Trophoblast cell (in vitro differentiated cells and primary cell): ENCODE data around the gene ANKIB1. TPM values are rescaled to one million over a fixed set of nuclear protein-coding genes. Genes with fewer than 3 reads are reported as not detected.

Source experiments
- DNase-seq, 2 donors: peaks; one replicate each; pipeline ENCODE4 v3.0.0-alpha.2; 2016
- H2AFZ ChIP-seq: 2 replicates; pipeline ENCODE4 v1.6.1; 2013; ENCODE audit warnings: low read length, moderate library complexity, mild to moderate bottlenecking; ENCODE audit not compliant: insufficient read depth, poor library complexity
- H2AK5ac ChIP-seq: 2 replicates; pipeline ENCODE4 v1.6.1; 2013; ENCODE audit warnings: mild to moderate bottlenecking, low read length
- H2BK120ac ChIP-seq: 2 replicates; pipeline ENCODE4 v1.6.1; 2013; ENCODE audit warnings: low read length, mild to moderate bottlenecking, moderate library complexity; ENCODE audit not compliant: insufficient read depth, poor library complexity
- H2BK12ac ChIP-seq: 2 replicates; pipeline ENCODE4 v1.6.1; 2013; ENCODE audit warnings: mild to moderate bottlenecking, low read length, moderate library complexity
- H2BK5ac ChIP-seq: 2 replicates; pipeline ENCODE4 v1.6.1; 2013; ENCODE audit warnings: low read length, low read depth, moderate library complexity, mild to moderate bottlenecking; ENCODE audit not compliant: poor library complexity
- H3K14ac ChIP-seq: 2 replicates; pipeline ENCODE4 v1.6.1; 2013; ENCODE audit warnings: mild to moderate bottlenecking, low read length
- H3K18ac ChIP-seq: 2 replicates; pipeline ENCODE4 v1.6.1; 2013; ENCODE audit warnings: mild to moderate bottlenecking, low read length
- H3K23ac ChIP-seq: 2 replicates; pipeline ENCODE4 v1.6.1; 2013; ENCODE audit warnings: low read length
- H3K27ac ChIP-seq: 2 replicates; pipeline ENCODE4 v1.5.1; 2013; ENCODE audit warnings: low read depth, mild to moderate bottlenecking, inconsistent platforms, low read length, moderate library complexity
- H3K27me3 ChIP-seq: 2 replicates; pipeline ENCODE4 v1.6.1; 2013; ENCODE audit warnings: inconsistent platforms, mild to moderate bottlenecking, low read length, moderate library complexity; ENCODE audit not compliant: insufficient read depth
- H3K36me3 ChIP-seq, 2 experiments: 1 replicate in 1 of 2; 2 replicates in 1 of 2; pipeline ENCODE4 v1.6.1; 2013; ENCODE audit warnings: low read length in 2 of 2, mild to moderate bottlenecking in 2 of 2, moderate library complexity in 1 of 2; ENCODE audit not compliant: insufficient read depth in 2 of 2, control insufficient read depth in 1 of 2
- H3K4ac ChIP-seq: 2 replicates; pipeline ENCODE4 v1.6.1; 2013; ENCODE audit warnings: low read depth, mild to moderate bottlenecking, low read length, moderate library complexity
- H3K4me1 ChIP-seq, 2 experiments: 1 replicate in 1 of 2; 2 replicates in 1 of 2; pipeline ENCODE4 v1.6.1; 2013; ENCODE audit warnings: low read length in 2 of 2, mild to moderate bottlenecking in 2 of 2, moderate library complexity in 1 of 2; ENCODE audit not compliant: insufficient read depth in 2 of 2, control insufficient read depth in 1 of 2
- H3K4me2 ChIP-seq: 2 replicates; pipeline ENCODE4 v1.6.1; 2013; ENCODE audit warnings: inconsistent platforms, mild to moderate bottlenecking, low read length, moderate library complexity
- H3K4me3 ChIP-seq: 2 replicates; pipeline ENCODE4 v1.5.1; 2013; ENCODE audit warnings: mild to moderate bottlenecking, low read depth, low read length, inconsistent platforms
- H3K79me1 ChIP-seq: one replicate; pipeline ENCODE4 v1.6.1; 2013; ENCODE audit warnings: low read length
- H3K79me2 ChIP-seq: 2 replicates; pipeline ENCODE4 v1.6.1; 2013; ENCODE audit warnings: low read length, mild to moderate bottlenecking; ENCODE audit not compliant: control insufficient read depth, insufficient read depth, poor library complexity
- H3K9ac ChIP-seq: 2 replicates; pipeline ENCODE4 v1.6.1; 2013; ENCODE audit warnings: mild to moderate bottlenecking, low read length
- H3K9me3 ChIP-seq: 2 replicates; pipeline ENCODE4 v1.6.1; 2013; ENCODE audit warnings: low read depth, mild to moderate bottlenecking, control low read depth, inconsistent platforms, low read length; ENCODE audit not compliant: insufficient read depth
- H4K12ac ChIP-seq: 2 replicates; pipeline ENCODE4 v1.6.1; 2013; ENCODE audit warnings: low read depth, mild to moderate bottlenecking, low read length, moderate library complexity
- H4K8ac ChIP-seq: 2 replicates; pipeline ENCODE4 v1.6.1; 2013; ENCODE audit warnings: low read depth, mild to moderate bottlenecking, low read length, moderate library complexity
- H4K91ac ChIP-seq: one replicate; pipeline ENCODE4 v1.6.1; 2013; ENCODE audit warnings: low read depth, mild to moderate bottlenecking, low read length, moderate library complexity
- WGBS: extraction: QIAGEN DNeasy Blood & Tissue Kit; methylation state at CpG from one replicate; pipeline ENCODE4 v1.1.7; 2013; ENCODE audit warnings: missing lambda C conversion rate; ENCODE audit not compliant: insufficient read length, insufficient coverage; ENCODE audit errors: extremely low coverage; 5-methylcytosine and 5-hydroxymethylcytosine counted together
- polyA plus RNA-seq: library from polyadenylated mRNA; stranded (reverse); fragments of 200-250 nt; gene quantifications from 2 replicates; pipeline ENCODE4 v1.2.3, GENCODE V29; 2013

Gene ANKIB1
- 32.3 and 33.5 TPM in 2 replicates for polyA plus RNA-seq

GRCh38 chr7:92245487-92246359 is at the start of gene ANKIB1, which contains the start of gene KRIT1:
Gene ANKIB1 (plus strand): TSS chr7:92245974. CDS start chr7:92294979, 49,005 bp downstream.
Gene KRIT1 (minus strand): TSS chr7:92245914. CDS start chr7:92242135, 3,779 bp downstream.
- H3K79me1 ChIP-seq, result peaks cover 14% of the 10 kb centered on the region
- peak within 1 kb of the TSS; percentile 91 for H3K4me3 ChIP-seq
- H2BK12ac ChIP-seq, result no peak within 1 kb of the TSS
- peak within 1 kb of the TSS; percentile 94 for H3K27ac ChIP-seq
- H3K4me2 ChIP-seq, result peak within 1 kb of the TSS; percentile 95
- peak within 1 kb of the TSS; percentile 96 for H3K9ac ChIP-seq
- H4K12ac ChIP-seq, result peak within 1 kb of the TSS; percentile 70
- H2BK120ac ChIP-seq, result peak within 1 kb of the TSS; percentile 82
- H3K36me3 ChIP-seq, result peaks cover 0 to 2% of the 10 kb centered on the region in 2 experiments
- no peaks in the 10 kb centered on the region for H3K9me3 ChIP-seq
- peak within 1 kb of the TSS; percentile 68 for H3K14ac ChIP-seq
- H3K4ac ChIP-seq, result peak within 1 kb of the TSS; percentile 78
- WGBS, result no CpG with 5 or more reads among the region's 71 CpGs
- H2AFZ ChIP-seq, result peak within 1 kb of the TSS; percentile 81
- peak within 1 kb of the TSS; percentile 89 for H4K91ac ChIP-seq
- H2BK5ac ChIP-seq, result peak within 1 kb of the TSS; percentile 89
- no peak within 1 kb of the TSS for H3K23ac ChIP-seq
- H4K8ac ChIP-seq, result peak within 1 kb of the TSS; percentile 90
- no peaks in the 10 kb centered on the region for H3K27me3 ChIP-seq
- H3K18ac ChIP-seq, result peak within 1 kb of the TSS; percentile 92
- H3K4me1 ChIP-seq, result no peaks in the 10 kb centered on the region
- peak within 1 kb of the TSS; percentile 56 for H2AK5ac ChIP-seq
- peak; percentile 87 to 91 for DNase-seq
- peaks cover 10% of the 10 kb centered on the region for H3K79me2 ChIP-seq

- Histone ChIP-seq H3K14ac (no peak overlapping the region), H3K4me1 (no peaks in the 10 kb centered on the region), H3K27me3 (no peaks in the 10 kb centered on the region), H3K4me3 (no peak overlapping the region), H4K12ac (no peak overlapping the region), H3K23ac (no peak overlapping the region), H4K91ac (no peak overlapping the region), H3K9me3 (no peaks in the 10 kb centered on the region), H4K8ac (no peak overlapping the region), H3K4ac (no peak overlapping the region), H3K9ac (no peak overlapping the region), H3K4me2 (no peak overlapping the region), H2BK120ac (no peak overlapping the region), H3K79me1 (no peaks in the 10 kb centered on the region), H3K18ac (no peak overlapping the region), H2AFZ (no peak overlapping the region), H2AK5ac (no peak overlapping the region), H2BK12ac (no peak overlapping the region), H3K36me3 (peaks cover 11 to 13% of the 10 kb centered on the region in 2 experiments), H2BK5ac (no peak overlapping the region), H3K79me2 (no peaks in the 10 kb centered on the region), H3K27ac (no peak overlapping the region)
- WGBS, result no CpG with 5 or more reads among the region's 1 CpG
- no peak for DNase-seq
Observed at GRCh38 chr7:92200791-92201190, 45.0 kb upstream of the ANKIB1 start.

GRCh38 chr7:92205987-92206386 is 39.8 kb upstream of the ANKIB1 start:
- H3K9ac ChIP-seq, result no peak overlapping the region
- no peak overlapping the region for H2BK120ac ChIP-seq
- no peak overlapping the region for H4K12ac ChIP-seq
- no peaks in the 10 kb centered on the region for H3K79me2 ChIP-seq
- WGBS, result no CpG with 5 or more reads among the region's 3 CpGs
- no peak overlapping the region for H2AK5ac ChIP-seq
- no peak overlapping the region for H2AFZ ChIP-seq
- H3K27me3 ChIP-seq, result no peaks in the 10 kb centered on the region
- no peaks in the 10 kb centered on the region for H3K79me1 ChIP-seq
- peaks cover 15 to 17% of the 10 kb centered on the region in 2 experiments for H3K36me3 ChIP-seq
- no peak overlapping the region for H4K91ac ChIP-seq
- H2BK12ac ChIP-seq, result no peak overlapping the region
- H3K23ac ChIP-seq, result no peak overlapping the region
- no peak overlapping the region for H4K8ac ChIP-seq
- H3K4me2 ChIP-seq, result no peak overlapping the region
- H3K4me3 ChIP-seq, result no peak overlapping the region
- no peak overlapping the region for H3K14ac ChIP-seq
- H2BK5ac ChIP-seq, result no peak overlapping the region
- no peaks in the 10 kb centered on the region for H3K9me3 ChIP-seq
- no peak overlapping the region for H3K27ac ChIP-seq
- no peak overlapping the region for H3K18ac ChIP-seq
- DNase-seq, result peak; percentile 27 to 48
- H3K4ac ChIP-seq, result no peak overlapping the region
- no peaks in the 10 kb centered on the region for H3K4me1 ChIP-seq

- Histone ChIP-seq H2AFZ (no peak overlapping the region), H3K27ac (no peak overlapping the region), H3K79me2 (no peaks in the 10 kb centered on the region), H3K23ac (no peak overlapping the region), H4K8ac (no peak overlapping the region), H3K18ac (no peak overlapping the region), H4K91ac (no peak overlapping the region), H2BK120ac (no peak overlapping the region), H3K27me3 (no peaks in the 10 kb centered on the region), H3K4me3 (no peak overlapping the region), H3K36me3 (peaks cover 15 to 18% of the 10 kb centered on the region in 2 experiments), H2BK12ac (no peak overlapping the region), H3K9ac (no peak overlapping the region), H3K79me1 (no peaks in the 10 kb centered on the region), H3K9me3 (no peaks in the 10 kb centered on the region), H3K4me2 (no peak overlapping the region), H3K14ac (no peak overlapping the region), H3K4me1 (no peaks in the 10 kb centered on the region), H2BK5ac (no peak overlapping the region), H4K12ac (no peak overlapping the region), H3K4ac (no peak overlapping the region), H2AK5ac (no peak overlapping the region)
- no peak for DNase-seq
- WGBS, result no CpG with 5 or more reads among the region's 1 CpG
Observed at GRCh38 chr7:92206672-92207071, 39.1 kb upstream of the ANKIB1 start.
